Gastroesophageal sphincter (tissue), 4 donors: Measurements from ENCODE around the gene ESPNL. TPM values are rescaled to one million over a fixed set of nuclear protein-coding genes. Genes with fewer than 3 reads are reported as not detected.

Experiments
- ATAC-seq: fragments of 150-250 bp; one replicate; pipeline ENCODE4 v1.9.1; 2016; ENCODE audit warnings: mild to moderate bottlenecking, moderate library complexity
- H3K27ac ChIP-seq, 4 donors: fragments of 200-600 bp; sonication (generic) in 3 of 4; 1 replicate in 3 of 4; 2 replicates in 1 of 4; pipeline ENCODE4 v1.5.1; 2016 to 2019
- H3K27me3 ChIP-seq: fragments of 200-600 bp; sonication (generic); one replicate; pipeline ENCODE4 v1.5.1; 2019
- H3K36me3 ChIP-seq, 2 donors: fragments of 200-600 bp; sonication (generic); one replicate each; pipeline ENCODE4 v1.5.1; 2019; ENCODE audit warnings: control low read depth in 1 of 2
- H3K4me1 ChIP-seq, 3 donors: fragments of 200-600 bp; sonication (generic); 1 replicate in 2 of 3; 2 replicates in 1 of 3; pipeline ENCODE4 v1.5.1; 2016 to 2019; ENCODE audit warnings: control low read depth in 2 of 3
- H3K4me3 ChIP-seq, 2 donors: fragments of 200-600 bp; sonication (generic); one replicate each; pipeline ENCODE4 v1.5.1; 2019; ENCODE audit warnings: mild to moderate bottlenecking in 1 of 2, moderate library complexity in 1 of 2
- H3K9me3 ChIP-seq, 3 donors: fragments of 200-600 bp; sonication (generic); one replicate each; pipeline ENCODE4 v1.5.1; 2017 to 2019; ENCODE audit warnings: control low read depth in 2 of 3
- EP300 ChIP-seq: sonication (generic); formaldehyde crosslinking; IDR thresholded peaks from one replicate; pipeline ENCODE4 v1.6.1; 2017; ENCODE audit warnings: antibody characterized with exemption, mild to moderate bottlenecking
- POLR2A ChIP-seq, 2 donors: fragments of 450-650 bp; IDR thresholded peaks; one replicate each; pipeline ENCODE4 v1.6.1; 2017; ENCODE audit warnings: antibody characterized with exemption in 2 of 2, mild to moderate bottlenecking in 2 of 2, moderate library complexity in 1 of 2
- POLR2AphosphoS5 ChIP-seq: sonication (generic); formaldehyde crosslinking; IDR thresholded peaks from one replicate; pipeline ENCODE4 v1.6.1; 2017; ENCODE audit warnings: antibody characterized with exemption
- WGBS, 2 donors: methylation state at CpG; one replicate each; pipeline ENCODE4 v1.1.5; 2018; ENCODE audit warnings: low coverage in 1 of 2; 5-methylcytosine and 5-hydroxymethylcytosine counted together
- total RNA-seq, 4 donors: library from RNA; depleted of rRNA; stranded (reverse); fragments of >200 nt; gene quantifications; one replicate each; pipeline ENCODE4 v1.1.0, GENCODE V29; 2016
- TF ChIP-seq, protein P1 (sequence below), 4 experiments: fragments of 200-600 bp in 2 of 4; fragments of 450-650 bp in 2 of 4; sonication (generic) in 1 of 4; IDR thresholded peaks; one replicate each; pipeline ENCODE4 v1.5.1; 2017 to 2019; ENCODE audit warnings: antibody characterized with exemption in 4 of 4, mild to moderate bottlenecking in 2 of 4, moderate library complexity in 2 of 4

ESPNL gene
- total RNA-seq, 4 donors from 2014 or later: 0.12 to 3.4 (median 0.31) TPM; not detected in 1

- Histone ChIP-seq H3K36me3 (peaks cover 0 to 51% of the 10 kb centered on the region in 2 donors), H3K27ac (no peak overlapping the region), H3K27me3 (no peaks in the 10 kb centered on the region), H3K4me1 (no peaks in the 10 kb centered on the region), H3K9me3 (no peaks in the 10 kb centered on the region), H3K4me3 (no peak overlapping the region)
- TF ChIP-seq, protein P1, sequence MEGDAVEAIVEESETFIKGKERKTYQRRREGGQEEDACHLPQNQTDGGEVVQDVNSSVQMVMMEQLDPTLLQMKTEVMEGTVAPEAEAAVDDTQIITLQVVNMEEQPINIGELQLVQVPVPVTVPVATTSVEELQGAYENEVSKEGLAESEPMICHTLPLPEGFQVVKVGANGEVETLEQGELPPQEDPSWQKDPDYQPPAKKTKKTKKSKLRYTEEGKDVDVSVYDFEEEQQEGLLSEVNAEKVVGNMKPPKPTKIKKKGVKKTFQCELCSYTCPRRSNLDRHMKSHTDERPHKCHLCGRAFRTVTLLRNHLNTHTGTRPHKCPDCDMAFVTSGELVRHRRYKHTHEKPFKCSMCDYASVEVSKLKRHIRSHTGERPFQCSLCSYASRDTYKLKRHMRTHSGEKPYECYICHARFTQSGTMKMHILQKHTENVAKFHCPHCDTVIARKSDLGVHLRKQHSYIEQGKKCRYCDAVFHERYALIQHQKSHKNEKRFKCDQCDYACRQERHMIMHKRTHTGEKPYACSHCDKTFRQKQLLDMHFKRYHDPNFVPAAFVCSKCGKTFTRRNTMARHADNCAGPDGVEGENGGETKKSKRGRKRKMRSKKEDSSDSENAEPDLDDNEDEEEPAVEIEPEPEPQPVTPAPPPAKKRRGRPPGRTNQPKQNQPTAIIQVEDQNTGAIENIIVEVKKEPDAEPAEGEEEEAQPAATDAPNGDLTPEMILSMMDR (IDR thresholded peaks at IDR 0.05): no peak
- TF ChIP-seq POLR2AphosphoS5 (no peak), EP300 (no peak), POLR2A (IDR thresholded peaks at IDR 0.05) (no peak)
- no peak for ATAC-seq
- 83 to 92% methylated on average over 3 to 5 of the region's 7 CpGs for WGBS, 2 donors
These were observed 17.3 kb upstream of the ESPNL start for GRCh38 chr2:238082827-238083226.

DNA sequence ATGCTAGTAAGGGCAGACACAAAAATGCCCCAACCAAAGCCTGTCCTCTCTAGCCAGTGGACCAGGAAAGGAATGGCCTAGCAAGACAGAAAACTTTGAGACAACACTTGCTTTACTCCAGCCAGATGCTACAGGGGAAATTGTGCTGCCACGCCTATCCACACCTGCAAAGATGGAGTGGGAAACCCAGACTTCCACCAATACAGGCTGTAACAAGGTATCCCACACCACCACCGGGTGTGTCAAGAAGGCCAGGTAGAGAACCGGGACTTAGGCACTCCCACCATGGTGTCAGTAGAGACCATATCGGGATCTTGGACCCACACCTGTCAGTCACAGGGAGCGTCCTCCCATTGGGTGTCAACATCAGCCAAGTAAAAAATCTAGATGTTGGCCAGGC lies 16.2 kb upstream of the ESPNL start:
- WGBS, 2 donors: 93 to 100% methylated on average over 1 to 4 of the region's 5 CpGs
- peaks cover 0 to 54% of the 10 kb centered on the region in 2 donors for H3K36me3 ChIP-seq
- no peak overlapping the region for H3K4me3 ChIP-seq
- no peak overlapping the region for H3K27ac ChIP-seq
- ATAC-seq: no peak
- TF ChIP-seq, protein P1 (IDR thresholded peaks at IDR 0.05): no peak
- no peak for TF ChIP-seq POLR2AphosphoS5
- H3K4me1 ChIP-seq: no peaks in the 10 kb centered on the region
- H3K27me3 ChIP-seq: no peaks in the 10 kb centered on the region
- no peaks in the 10 kb centered on the region for H3K9me3 ChIP-seq

- Histone ChIP-seq H3K27me3 (no peaks in the 10 kb centered on the region), H3K36me3 (peaks cover 0 to 54% of the 10 kb centered on the region in 2 donors), H3K4me3 (no peak overlapping the region), H3K9me3 (no peaks in the 10 kb centered on the region), H3K4me1 (no peaks in the 10 kb centered on the region), H3K27ac (no peak overlapping the region)
- TF ChIP-seq, protein P1 (IDR thresholded peaks at IDR 0.05): no peak
- TF ChIP-seq EP300 (no peak), POLR2A (IDR thresholded peaks at IDR 0.05) (no peak), POLR2AphosphoS5 (no peak)
- WGBS, 2 donors: 89 to 96% methylated on average over 6 to 7 of the region's 7 CpGs
- ATAC-seq: no peak
These were observed 15.4 kb upstream of the ESPNL start for GRCh38 chr2:238084761-238085160.

DNA sequence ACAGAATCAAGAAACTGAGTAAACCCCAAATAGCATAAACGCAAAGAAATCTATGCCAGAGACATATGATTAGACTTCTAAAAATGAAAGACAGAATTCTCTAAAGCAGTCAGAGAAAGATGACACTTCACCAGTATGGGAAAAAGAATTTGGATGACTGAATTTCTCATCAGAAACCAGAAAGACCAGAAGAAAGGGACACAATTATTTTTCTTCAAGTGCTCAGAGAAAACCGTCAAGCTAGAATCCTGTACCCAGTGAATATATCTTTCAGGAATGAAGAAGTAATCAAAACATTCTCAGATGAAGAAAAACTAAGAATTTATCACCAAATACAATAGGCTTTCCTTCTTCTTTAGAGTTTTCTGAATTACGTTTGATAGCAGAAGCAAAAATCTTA lies 14.2 kb upstream of the ESPNL start:
- no peak overlapping the region for H3K4me3 ChIP-seq
- H3K9me3 ChIP-seq: no peaks in the 10 kb centered on the region
- no peak overlapping the region for H3K27ac ChIP-seq
- H3K4me1 ChIP-seq: no peaks in the 10 kb centered on the region
- ATAC-seq: no peak
- H3K36me3 ChIP-seq: peaks cover 0 to 47% of the 10 kb centered on the region in 2 donors
- H3K27me3 ChIP-seq: no peaks in the 10 kb centered on the region
- 90 to 94% methylated on average over 3 of the region's 3 CpGs for WGBS, 2 donors
- TF ChIP-seq POLR2AphosphoS5 (no peak), POLR2A (IDR thresholded peaks at IDR 0.05) (no peak), EP300 (no peak)
- TF ChIP-seq, protein P1 (IDR thresholded peaks at IDR 0.05): no peak

- WGBS, 2 donors: 60 to 97% methylated on average over 1 to 2 of the region's 2 CpGs
- no peak for ATAC-seq
- TF ChIP-seq EP300 (no peak), POLR2AphosphoS5 (no peak), POLR2A (IDR thresholded peaks at IDR 0.05) (no peak)
- TF ChIP-seq, protein P1 (IDR thresholded peaks at IDR 0.05): no peak
- no peaks in the 10 kb centered on the region for H3K27me3 ChIP-seq
- H3K36me3 ChIP-seq: peaks cover 0 to 43% of the 10 kb centered on the region in 2 donors
- H3K4me1 ChIP-seq: no peaks in the 10 kb centered on the region
- no peaks in the 10 kb centered on the region for H3K9me3 ChIP-seq
- H3K4me3 ChIP-seq: no peak overlapping the region
- H3K27ac ChIP-seq: no peak overlapping the region
These were observed 12.9 kb upstream of the ESPNL start for GRCh38 chr2:238087211-238087610.
